Loucy (cell line): ENCODE data around the gene PIWIL1.

Source experiments
- H2AFZ ChIP-seq: fragments of 200-600 bp; sonication (generic); 2 replicates; pipeline ENCODE4 v1.6.0; 2016; ENCODE audit warnings: antibody characterized with exemption, mild to moderate bottlenecking, low read length, moderate library complexity
- H3F3A ChIP-seq: fragments of 200-600 bp; 2 replicates; pipeline ENCODE4 v1.6.0; 2016; ENCODE audit warnings: antibody characterized with exemption, low read depth, mild to moderate bottlenecking
- H3K27me3 ChIP-seq: fragments of 200-600 bp; sonication (generic); 2 replicates; pipeline ENCODE4 v1.6.1; 2014; ENCODE audit warnings: low read length, mild to moderate bottlenecking; ENCODE audit not compliant: insufficient read depth, poor library complexity, severe bottlenecking
- H3K36me3 ChIP-seq: fragments of 200-600 bp; sonication (generic); 2 replicates; pipeline ENCODE4 v1.6.1; 2016; ENCODE audit warnings: low read length; ENCODE audit not compliant: insufficient read depth
- H3K4me1 ChIP-seq: fragments of 200-600 bp; sonication (generic); 2 replicates; pipeline ENCODE4 v1.5.1; 2014; ENCODE audit warnings: low read length, mild to moderate bottlenecking; ENCODE audit not compliant: insufficient read depth, poor library complexity, severe bottlenecking
- H3K4me2 ChIP-seq: fragments of 200-600 bp; sonication (generic); 2 replicates; pipeline ENCODE4 v1.6.0; 2014; ENCODE audit warnings: antibody characterized with exemption, low read length, low read depth, mild to moderate bottlenecking; ENCODE audit not compliant: poor library complexity, severe bottlenecking
- H3K4me3 ChIP-seq: fragments of 200-600 bp; sonication (generic); 2 replicates; pipeline ENCODE4 v1.5.1; 2014; ENCODE audit warnings: low read length, mild to moderate bottlenecking, mixed read lengths; ENCODE audit not compliant: poor library complexity, severe bottlenecking
- H3K79me2 ChIP-seq: fragments of 200-600 bp; sonication (generic); 2 replicates; pipeline ENCODE4 v1.6.1; 2014; ENCODE audit warnings: low read length; ENCODE audit not compliant: insufficient read depth
- H3K9ac ChIP-seq: fragments of 200-600 bp; sonication (generic); 2 replicates; pipeline ENCODE4 v1.6.0; 2014; ENCODE audit warnings: mild to moderate bottlenecking, low read depth, low read length, moderate library complexity; ENCODE audit not compliant: poor library complexity, severe bottlenecking
- H3K9me2 ChIP-seq: fragments of 200-600 bp; sonication (generic); replicated peaks from 2 replicates; pipeline ENCODE4 v1.6.1; 2016; ENCODE audit warnings: low read depth, low read length, mixed read lengths
- H3K9me3 ChIP-seq: fragments of 200-600 bp; sonication (generic); 2 replicates; pipeline ENCODE4 v1.6.1; 2014; ENCODE audit warnings: mild to moderate bottlenecking, antibody characterized with exemption, low read length, low read depth; ENCODE audit not compliant: insufficient read depth
- H4K20me1 ChIP-seq: fragments of 200-600 bp; sonication (generic); 2 replicates; pipeline ENCODE4 v1.6.0; 2014; ENCODE audit warnings: antibody characterized with exemption, low read length, mild to moderate bottlenecking; ENCODE audit not compliant: insufficient read depth, poor library complexity, severe bottlenecking
- EZH2phosphoT487 ChIP-seq: fragments of 200-600 bp; IDR thresholded peaks from 2 replicates; pipeline ENCODE4 v1.6.1; 2018; ENCODE audit warnings: antibody characterized with exemption, mild to moderate bottlenecking, moderate library complexity, borderline replicate concordance
- TF ChIP-seq, protein P1 (sequence below): fragments of 200-600 bp; sonication (generic); conservative IDR thresholded peaks from 2 replicates; pipeline ENCODE4 v1.5.1; 2014; ENCODE audit warnings: mild to moderate bottlenecking, antibody characterized with exemption, low read length

PIWIL1 gene

DNA sequence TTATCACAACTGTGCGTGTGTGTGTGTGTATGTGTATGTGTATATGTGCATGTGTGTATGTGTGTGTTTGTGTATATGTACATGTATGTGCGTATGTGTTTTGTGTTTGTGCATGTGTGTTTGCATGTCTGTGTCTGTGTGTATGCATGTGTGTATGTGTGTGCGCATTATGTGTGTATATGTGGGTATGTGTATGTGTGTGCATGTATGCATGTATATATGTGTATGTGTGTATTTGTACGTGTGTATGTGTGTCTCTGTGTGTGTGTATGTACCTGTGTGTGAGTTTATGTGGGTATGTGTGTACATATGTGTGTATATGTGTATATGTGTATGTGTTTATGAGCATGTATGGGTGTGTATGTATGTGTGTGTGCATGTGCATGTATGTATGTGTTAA is 37.6 kb upstream of the PIWIL1 start:
- Histone ChIP-seq H2AFZ (no peak overlapping the region), H3K9me2 (no peaks in the 10 kb centered on the region), H3K79me2 (no peaks in the 10 kb centered on the region), H3K27me3 (no peaks in the 10 kb centered on the region), H3K9me3 (no peaks in the 10 kb centered on the region; the same call in 1 of the 2 replicates), H3K4me1 (no peaks in the 10 kb centered on the region), H4K20me1 (no peaks in the 10 kb centered on the region), H3K4me2 (no peak overlapping the region), H3F3A (no peaks in the 10 kb centered on the region), H3K4me3 (no peak overlapping the region), H3K9ac (no peak overlapping the region), H3K36me3 (no peaks in the 10 kb centered on the region)
- no peak for TF ChIP-seq EZH2phosphoT487
- TF ChIP-seq, protein P1, sequence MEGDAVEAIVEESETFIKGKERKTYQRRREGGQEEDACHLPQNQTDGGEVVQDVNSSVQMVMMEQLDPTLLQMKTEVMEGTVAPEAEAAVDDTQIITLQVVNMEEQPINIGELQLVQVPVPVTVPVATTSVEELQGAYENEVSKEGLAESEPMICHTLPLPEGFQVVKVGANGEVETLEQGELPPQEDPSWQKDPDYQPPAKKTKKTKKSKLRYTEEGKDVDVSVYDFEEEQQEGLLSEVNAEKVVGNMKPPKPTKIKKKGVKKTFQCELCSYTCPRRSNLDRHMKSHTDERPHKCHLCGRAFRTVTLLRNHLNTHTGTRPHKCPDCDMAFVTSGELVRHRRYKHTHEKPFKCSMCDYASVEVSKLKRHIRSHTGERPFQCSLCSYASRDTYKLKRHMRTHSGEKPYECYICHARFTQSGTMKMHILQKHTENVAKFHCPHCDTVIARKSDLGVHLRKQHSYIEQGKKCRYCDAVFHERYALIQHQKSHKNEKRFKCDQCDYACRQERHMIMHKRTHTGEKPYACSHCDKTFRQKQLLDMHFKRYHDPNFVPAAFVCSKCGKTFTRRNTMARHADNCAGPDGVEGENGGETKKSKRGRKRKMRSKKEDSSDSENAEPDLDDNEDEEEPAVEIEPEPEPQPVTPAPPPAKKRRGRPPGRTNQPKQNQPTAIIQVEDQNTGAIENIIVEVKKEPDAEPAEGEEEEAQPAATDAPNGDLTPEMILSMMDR: no peak

DNA sequence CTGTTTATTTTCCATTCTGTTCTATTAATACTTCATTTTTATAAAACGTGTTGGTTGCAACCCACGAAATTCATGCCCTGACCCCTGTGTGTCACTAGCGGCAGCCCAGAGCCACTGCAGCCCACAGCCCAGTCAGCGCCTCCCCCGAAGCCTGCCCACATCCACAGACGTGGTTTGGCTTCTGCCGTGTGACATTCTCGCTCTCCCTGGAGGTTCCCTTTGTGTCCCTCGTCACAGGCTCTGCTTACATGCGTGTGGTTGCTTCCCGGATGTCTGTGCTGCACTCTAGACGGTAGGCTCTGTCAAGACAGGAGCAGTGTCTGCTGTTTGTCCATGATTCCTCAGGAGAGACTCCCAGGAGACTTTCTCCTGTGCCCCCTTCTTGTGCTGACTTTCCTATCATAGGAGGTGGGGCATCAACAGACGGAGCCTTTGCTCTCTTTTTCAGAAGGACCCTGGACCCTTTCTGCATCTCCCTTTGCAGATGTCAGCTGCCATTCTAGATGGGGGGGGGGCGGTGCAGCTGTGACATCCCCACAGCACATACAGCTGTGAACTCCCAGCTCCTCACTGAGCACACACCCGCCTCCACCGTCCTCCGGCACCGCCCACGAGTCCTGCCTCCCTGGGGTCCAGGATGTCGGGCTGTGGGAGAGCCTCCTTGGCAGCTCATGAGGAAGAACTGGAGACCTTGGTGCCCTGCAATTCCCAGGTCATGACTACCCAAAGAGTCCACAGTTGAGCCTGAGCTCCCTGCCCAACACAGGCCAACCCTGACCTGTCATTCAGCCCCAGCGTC is 36.8 kb upstream of the PIWIL1 start:
- no peaks in the 10 kb centered on the region; the same call in 1 of the 2 replicates for H3K9me3 ChIP-seq
- no peaks in the 10 kb centered on the region for H3K9me2 ChIP-seq
- H4K20me1 ChIP-seq: no peaks in the 10 kb centered on the region
- H3F3A ChIP-seq: no peaks in the 10 kb centered on the region
- no peaks in the 10 kb centered on the region for H3K79me2 ChIP-seq
- H3K36me3 ChIP-seq: no peaks in the 10 kb centered on the region
- H3K27me3 ChIP-seq: no peaks in the 10 kb centered on the region
- H3K4me3 ChIP-seq: no peak overlapping the region
- H3K9ac ChIP-seq: no peak overlapping the region
- H3K4me1 ChIP-seq: no peaks in the 10 kb centered on the region
- H3K4me2 ChIP-seq: no peak overlapping the region
- no peak overlapping the region for H2AFZ ChIP-seq
- TF ChIP-seq EZH2phosphoT487: no peak
- TF ChIP-seq, protein P1: no peak

DNA sequence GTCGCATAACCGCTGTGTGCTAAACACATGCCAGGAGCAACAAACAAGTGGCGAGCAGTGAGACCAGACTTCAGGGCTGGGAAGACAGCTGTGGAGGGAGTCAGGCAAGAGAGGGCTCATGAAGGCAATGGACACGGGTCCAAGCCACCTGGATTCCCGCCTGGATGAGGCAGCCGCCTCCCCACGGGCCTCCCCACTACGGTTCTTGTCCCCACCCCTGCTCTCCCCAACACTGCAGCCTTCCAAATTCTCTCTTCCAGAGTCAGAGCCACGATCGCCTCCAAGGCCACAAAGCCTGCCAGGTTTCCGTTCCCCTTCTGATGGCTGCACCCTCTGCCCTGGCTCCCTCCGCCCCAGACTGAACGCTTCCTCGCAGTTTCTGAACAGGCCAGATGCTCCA is 36.1 kb upstream of the PIWIL1 start:
- Histone ChIP-seq H3K9me2 (no peaks in the 10 kb centered on the region), H3K9me3 (no peaks in the 10 kb centered on the region; the same call in 1 of the 2 replicates), H3K27me3 (no peaks in the 10 kb centered on the region), H3K79me2 (no peaks in the 10 kb centered on the region), H3F3A (no peaks in the 10 kb centered on the region), H2AFZ (no peak overlapping the region), H3K9ac (no peak overlapping the region), H3K36me3 (no peaks in the 10 kb centered on the region), H4K20me1 (no peaks in the 10 kb centered on the region), H3K4me2 (no peak overlapping the region), H3K4me3 (no peak overlapping the region), H3K4me1 (no peaks in the 10 kb centered on the region)
- TF ChIP-seq EZH2phosphoT487: no peak
- TF ChIP-seq, protein P1: no peak
